ENCODE measurements around the gene GLA. TPM values are rescaled to one million over a fixed set of nuclear protein-coding genes. Genes with fewer than 3 reads are reported as not detected.
A peak's percentile ranks its signal among the peaks of the same experiment; 100 is the strongest.

The GLA gene
- total RNA-seq, 6 experiments from 2014 or later: 40.3 to 65.8 (median 45.0) TPM

DNA sequence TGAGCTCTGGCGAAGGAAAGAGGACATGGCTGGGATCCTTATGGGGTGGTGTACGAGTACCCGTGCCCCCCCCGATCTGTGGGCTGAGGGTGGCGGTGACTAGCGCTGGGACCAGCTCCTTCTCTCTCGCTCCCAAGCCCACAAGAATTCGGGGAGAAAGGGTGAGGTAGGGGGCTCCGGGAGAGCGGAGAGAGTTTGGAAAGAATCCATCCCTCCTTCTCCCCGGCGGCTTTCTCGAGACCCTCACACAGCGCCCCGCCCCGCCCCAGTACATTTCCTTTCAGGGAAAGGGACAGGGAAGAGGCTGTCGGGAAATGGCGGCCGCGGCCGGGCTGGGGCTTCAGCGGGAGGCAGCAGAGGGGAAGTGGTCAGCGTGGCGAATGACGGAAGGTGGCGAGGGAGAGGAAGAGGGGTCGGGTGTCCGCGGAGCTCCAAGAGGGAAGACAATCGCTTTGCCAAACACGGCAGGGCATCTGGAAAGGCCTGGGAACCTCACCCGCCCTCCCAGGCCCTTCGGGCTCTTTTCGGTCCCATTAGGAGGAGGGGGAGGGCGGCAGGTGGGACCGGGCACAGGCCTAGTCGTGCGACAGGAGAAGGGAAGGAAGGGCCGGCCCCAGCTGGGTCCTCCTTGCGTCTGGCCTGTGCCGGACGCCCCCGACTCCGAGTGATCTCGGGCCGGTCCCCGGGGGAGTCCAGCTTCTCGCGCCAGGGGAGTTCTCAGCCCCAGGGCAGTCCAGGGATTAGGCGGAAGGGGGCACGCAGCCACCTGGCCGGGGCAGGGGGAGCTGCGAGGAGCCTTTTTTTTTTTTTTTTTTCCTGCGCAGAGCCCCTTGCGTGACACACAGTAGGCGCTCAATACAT lies 10.5 kb upstream of the GLA start:
- TF ChIP-seq, protein P1, sequence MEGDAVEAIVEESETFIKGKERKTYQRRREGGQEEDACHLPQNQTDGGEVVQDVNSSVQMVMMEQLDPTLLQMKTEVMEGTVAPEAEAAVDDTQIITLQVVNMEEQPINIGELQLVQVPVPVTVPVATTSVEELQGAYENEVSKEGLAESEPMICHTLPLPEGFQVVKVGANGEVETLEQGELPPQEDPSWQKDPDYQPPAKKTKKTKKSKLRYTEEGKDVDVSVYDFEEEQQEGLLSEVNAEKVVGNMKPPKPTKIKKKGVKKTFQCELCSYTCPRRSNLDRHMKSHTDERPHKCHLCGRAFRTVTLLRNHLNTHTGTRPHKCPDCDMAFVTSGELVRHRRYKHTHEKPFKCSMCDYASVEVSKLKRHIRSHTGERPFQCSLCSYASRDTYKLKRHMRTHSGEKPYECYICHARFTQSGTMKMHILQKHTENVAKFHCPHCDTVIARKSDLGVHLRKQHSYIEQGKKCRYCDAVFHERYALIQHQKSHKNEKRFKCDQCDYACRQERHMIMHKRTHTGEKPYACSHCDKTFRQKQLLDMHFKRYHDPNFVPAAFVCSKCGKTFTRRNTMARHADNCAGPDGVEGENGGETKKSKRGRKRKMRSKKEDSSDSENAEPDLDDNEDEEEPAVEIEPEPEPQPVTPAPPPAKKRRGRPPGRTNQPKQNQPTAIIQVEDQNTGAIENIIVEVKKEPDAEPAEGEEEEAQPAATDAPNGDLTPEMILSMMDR (IDR thresholded peaks at IDR 0.05): no peak
- Mint-ChIP-seq H3K9me3 (no peaks in the 10 kb centered on the region), H3K27me3 (ENCODE audit: insufficient read depth) (no peaks in the 10 kb centered on the region; the same call in 1 of the 2 replicates), H3K27ac (peak overlapping the region; percentile 96), H3K4me3 (peak overlapping the region; percentile 92), H3K4me1 (ENCODE audit: low read depth) (peaks cover 43% of the 10 kb centered on the region), H3K36me3 (ENCODE audit: low read depth) (no peaks in the 10 kb centered on the region; the same call in 1 of the 2 replicates)
- no peak for DNase-seq

DNA sequence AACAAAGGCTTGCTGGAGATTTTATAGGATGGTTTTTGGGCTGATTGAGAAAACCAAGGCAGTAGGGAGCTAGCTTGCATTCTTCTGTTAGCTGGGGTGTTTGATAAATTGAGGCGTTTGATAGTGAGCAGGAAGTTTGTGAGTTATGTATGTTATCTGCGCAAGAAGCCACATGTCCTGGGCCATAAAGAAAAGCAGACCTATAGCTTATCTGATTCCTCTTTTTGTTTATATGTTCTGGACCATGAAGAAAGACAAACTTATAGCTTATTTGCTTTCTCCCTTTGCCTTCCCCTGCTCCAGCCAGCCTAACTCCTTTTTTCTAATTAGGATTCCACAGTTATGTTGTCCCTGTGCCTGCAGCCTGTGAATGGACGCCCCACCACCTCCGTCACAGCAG lies 9.5 kb upstream of the GLA start:
- Mint-ChIP-seq H3K27ac (peak overlapping the region; percentile 96), H3K27me3 (ENCODE audit: insufficient read depth) (no peaks in the 10 kb centered on the region; the same call in 1 of the 2 replicates), H3K36me3 (ENCODE audit: low read depth) (no peaks in the 10 kb centered on the region; the same call in 1 of the 2 replicates), H3K9me3 (no peaks in the 10 kb centered on the region), H3K4me3 (peak overlapping the region; percentile 92; the same call in 1 of the 2 replicates), H3K4me1 (ENCODE audit: low read depth) (peaks cover 52% of the 10 kb centered on the region)
- DNase-seq: no peak
- TF ChIP-seq, protein P1 (IDR thresholded peaks at IDR 0.05): no peak

DNA sequence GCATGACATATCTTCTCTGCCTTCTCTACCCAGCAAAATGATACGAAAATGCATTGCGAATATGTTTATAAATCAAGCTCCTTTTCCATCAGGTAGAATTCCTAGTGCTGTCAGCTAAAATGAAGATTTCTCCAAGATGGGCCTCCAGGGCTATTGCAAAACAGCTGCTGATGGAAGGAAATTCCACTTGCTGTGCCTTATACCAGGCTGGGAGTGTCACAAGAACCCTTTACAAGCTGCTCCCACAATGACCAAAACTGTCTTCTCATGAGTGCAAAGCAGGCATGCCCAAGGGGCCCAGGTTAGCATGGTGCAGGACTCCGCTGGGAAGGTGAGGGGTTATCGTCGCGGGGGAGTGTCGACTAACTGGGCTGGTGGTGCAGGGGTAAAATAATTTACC lies 9.0 kb upstream of the GLA start:
- Mint-ChIP-seq H3K9me3 (no peaks in the 10 kb centered on the region), H3K4me3 (no peak overlapping the region), H3K27ac (peak overlapping the region; percentile 70), H3K27me3 (ENCODE audit: insufficient read depth) (no peaks in the 10 kb centered on the region; the same call in 1 of the 2 replicates), H3K4me1 (ENCODE audit: low read depth) (peaks cover 52% of the 10 kb centered on the region), H3K36me3 (ENCODE audit: low read depth) (no peaks in the 10 kb centered on the region; the same call in 1 of the 2 replicates)
- no peak for DNase-seq
- TF ChIP-seq, protein P1 (IDR thresholded peaks at IDR 0.05): no peak

DNA sequence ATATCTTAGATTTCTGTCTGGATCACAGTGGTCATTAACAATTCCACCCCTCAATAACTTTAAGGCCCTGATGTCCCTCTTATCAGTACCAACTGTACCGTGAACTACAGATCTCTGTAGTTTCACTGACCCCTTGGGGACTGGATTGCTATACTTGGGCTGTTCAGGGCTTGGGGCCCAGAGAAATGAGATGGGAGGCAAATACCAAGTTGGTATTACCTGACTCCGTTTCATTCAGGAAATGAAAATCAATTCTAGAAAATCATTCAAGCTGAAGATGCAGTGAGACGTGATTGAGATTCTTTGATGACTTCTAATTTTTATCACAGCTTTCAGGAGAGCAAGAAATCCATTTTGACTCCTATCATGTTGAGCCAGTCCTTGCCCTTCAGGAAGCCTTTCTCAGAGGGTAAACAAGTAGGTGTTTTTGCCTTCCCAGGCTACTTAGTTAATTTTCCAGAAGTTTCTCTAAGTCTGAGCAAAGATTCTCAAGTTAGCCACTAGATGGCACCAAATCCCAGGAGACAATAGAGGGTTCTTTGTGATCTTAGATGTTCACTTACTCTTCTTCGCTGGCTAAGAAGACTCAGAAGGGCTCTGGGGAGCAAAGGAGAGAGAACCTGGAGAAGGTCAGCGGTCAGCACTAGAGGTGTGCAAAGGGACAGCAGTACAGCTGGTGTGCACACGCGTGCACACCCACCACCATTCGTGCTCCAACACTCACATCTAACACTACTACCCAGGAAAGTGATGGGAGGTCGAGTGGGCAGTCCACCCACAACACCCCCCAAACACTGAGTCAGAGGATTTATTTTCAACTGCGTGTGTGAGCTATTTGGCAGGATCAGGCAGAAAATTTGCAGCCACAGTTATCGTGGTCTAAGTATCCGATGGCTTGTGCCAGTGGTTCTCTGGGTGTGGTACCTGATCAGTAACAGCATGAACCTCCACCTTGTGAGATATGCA lies 7.7 kb upstream of the GLA start:
- peak overlapping the region; percentile 68 for H3K27ac Mint-ChIP-seq
- peak overlapping the region; percentile 73; the same call in 1 of the 2 replicates for H3K4me3 Mint-ChIP-seq
- DNase-seq: peak; percentile 59
- H3K4me1 Mint-ChIP-seq (ENCODE audit: low read depth): peaks cover 58% of the 10 kb centered on the region
- no peaks in the 10 kb centered on the region for H3K9me3 Mint-ChIP-seq
- H3K27me3 Mint-ChIP-seq (ENCODE audit: insufficient read depth): no peaks in the 10 kb centered on the region; the same call in 1 of the 2 replicates
- H3K36me3 Mint-ChIP-seq (ENCODE audit: low read depth): peaks cover 3% of the 10 kb centered on the region; the same call in 1 of the 2 replicates
- TF ChIP-seq, protein P1 (IDR thresholded peaks at IDR 0.05): peak; percentile 84

DNA sequence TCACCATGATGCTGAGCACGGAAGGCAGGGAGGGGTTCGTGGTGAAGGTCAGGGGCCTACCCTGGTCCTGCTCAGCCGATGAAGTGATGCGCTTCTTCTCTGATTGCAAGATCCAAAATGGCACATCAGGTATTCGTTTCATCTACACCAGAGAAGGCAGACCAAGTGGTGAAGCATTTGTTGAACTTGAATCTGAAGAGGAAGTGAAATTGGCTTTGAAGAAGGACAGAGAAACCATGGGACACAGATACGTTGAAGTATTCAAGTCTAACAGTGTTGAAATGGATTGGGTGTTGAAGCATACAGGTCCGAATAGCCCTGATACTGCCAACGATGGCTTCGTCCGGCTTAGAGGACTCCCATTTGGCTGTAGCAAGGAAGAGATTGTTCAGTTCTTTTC lies 4.3 kb upstream of the GLA start:
- peaks cover 45% of the 10 kb centered on the region for H3K4me1 Mint-ChIP-seq (ENCODE audit: low read depth)
- peaks cover 5% of the 10 kb centered on the region; the same call in 1 of the 2 replicates for H3K36me3 Mint-ChIP-seq (ENCODE audit: low read depth)
- H3K9me3 Mint-ChIP-seq: no peaks in the 10 kb centered on the region
- TF ChIP-seq, protein P1 (IDR thresholded peaks at IDR 0.05): no peak
- no peak overlapping the region for H3K4me3 Mint-ChIP-seq
- DNase-seq: no peak
- no peaks in the 10 kb centered on the region; the same call in none of the 2 replicates for H3K27me3 Mint-ChIP-seq (ENCODE audit: insufficient read depth)
- H3K27ac Mint-ChIP-seq: no peak overlapping the region; the same call in 1 of the 2 replicates

All from HFFc6 (cell line).